HEK293 (cell line): ENCODE results near the gene C13orf42.

Source experiments
- CTCF ChIA-PET: fragments of 350-600 bp; formaldehyde crosslinking; extraction: SDS; loops from one replicate; lab custom pipeline; 2021; ENCODE audit warnings: antibody characterized with exemption; lab: Yijun Ruan, JAX
- POLR2A ChIA-PET: fragments of 300-600 bp; formaldehyde crosslinking; extraction: SDS; loops from one replicate; lab custom pipeline; 2020; ENCODE audit warnings: antibody characterized with exemption, inconsistent platforms; lab: Yijun Ruan, JAX
- H3K27ac ChIP-seq: fragments of 200-500 bp; sonication (Bioruptor generic); 2 replicates; pipeline ENCODE4 v1.5.1; 2014; ENCODE audit warnings: low read depth, low read length, control low read depth, inconsistent platforms; ENCODE audit errors: extremely low read depth
- H3K36me3 ChIP-seq, 2 experiments: fragments of 200-500 bp in 1 of 2; sonication (Bioruptor generic) in 1 of 2; 1 replicate in 1 of 2; 2 replicates in 1 of 2; pipeline ENCODE4 v1.5.1; 2014 to 2017; ENCODE audit warnings: inconsistent platforms in 2 of 2, low read length in 2 of 2; ENCODE audit not compliant: control insufficient read depth in 2 of 2, insufficient read depth in 1 of 2
- H3K4me1 ChIP-seq: fragments of 200-500 bp; sonication (Bioruptor generic); 2 replicates; pipeline ENCODE4 v1.5.1; 2014; ENCODE audit warnings: mild to moderate bottlenecking, low read length, inconsistent platforms; ENCODE audit not compliant: control insufficient read depth, insufficient read depth
- H3K4me3 ChIP-seq: 2 replicates; pipeline ENCODE4 v1.5.1; 2011; ENCODE audit warnings: low read depth, mild to moderate bottlenecking, control low read depth, low read length, moderate library complexity
- H3K9me3 ChIP-seq: fragments of 200-500 bp; sonication (Bioruptor generic); 2 replicates; pipeline ENCODE4 v1.5.1; 2014; ENCODE audit warnings: low read depth, low read length, inconsistent platforms; ENCODE audit not compliant: control insufficient read depth, insufficient read depth
- BCL11A ChIP-seq: fragments of 450-650 bp; formaldehyde crosslinking; IDR thresholded peaks from 2 replicates; pipeline ENCODE4 v1.5.1; 2016; ENCODE audit warnings: low read depth, missing biosample characterization, missing genetic modification characterization
- KLF16 ChIP-seq: fragments of 450-650 bp; formaldehyde crosslinking; IDR thresholded peaks from 2 replicates; pipeline ENCODE4 v1.5.1; 2017; ENCODE audit warnings: missing biosample characterization, missing genetic modification characterization
- OSR2 ChIP-seq: fragments of 450-650 bp; formaldehyde crosslinking; IDR thresholded peaks from 2 replicates; pipeline ENCODE4 v1.5.1; 2016; ENCODE audit warnings: missing biosample characterization, missing genetic modification characterization
- PRDM1 ChIP-seq: fragments of 450-650 bp; formaldehyde crosslinking; IDR thresholded peaks from 2 replicates; pipeline ENCODE4; 2016; ENCODE audit warnings: missing biosample characterization, missing genetic modification characterization
- TRIM28 ChIP-seq: IDR thresholded peaks from 2 replicates; pipeline ENCODE4 v1.6.1; 2011; ENCODE audit warnings: low read length, control low read depth, borderline replicate concordance
- ZBTB21 ChIP-seq: fragments of 450-650 bp; formaldehyde crosslinking; IDR thresholded peaks from 2 replicates; pipeline ENCODE4 v1.5.1; 2017; ENCODE audit warnings: missing biosample characterization, missing genetic modification characterization
- ZBTB48 ChIP-seq: fragments of 450-650 bp; formaldehyde crosslinking; IDR thresholded peaks from 2 replicates; pipeline ENCODE4 v1.5.1; 2016; ENCODE audit warnings: missing biosample characterization, missing genetic modification characterization
- ZFP41 ChIP-seq: fragments of 450-650 bp; formaldehyde crosslinking; IDR thresholded peaks from 2 replicates; pipeline ENCODE4 v1.5.1; 2016; ENCODE audit warnings: missing biosample characterization, missing genetic modification characterization, borderline replicate concordance
- ZNF138 ChIP-seq: fragments of 450-650 bp; formaldehyde crosslinking; IDR thresholded peaks from 2 replicates; pipeline ENCODE4 v1.5.1; 2016; ENCODE audit warnings: missing biosample characterization, missing genetic modification characterization, borderline replicate concordance
- ZNF157 ChIP-seq: fragments of 450-650 bp; formaldehyde crosslinking; IDR thresholded peaks from 2 replicates; pipeline ENCODE4 v1.5.1; 2016; ENCODE audit warnings: missing biosample characterization, missing genetic modification characterization
- ZNF174 ChIP-seq: fragments of 450-650 bp; formaldehyde crosslinking; IDR thresholded peaks from 2 replicates; pipeline ENCODE4 v1.5.0; 2017; ENCODE audit warnings: missing biosample characterization, mild to moderate bottlenecking, missing genetic modification characterization
- ZNF184 ChIP-seq: fragments of 450-650 bp; IDR thresholded peaks from 2 replicates; pipeline ENCODE4 v1.5.1; 2018; ENCODE audit warnings: missing biosample characterization, mild to moderate bottlenecking, missing genetic modification characterization
- ZNF404 ChIP-seq: fragments of 450-650 bp; formaldehyde crosslinking; IDR thresholded peaks from 2 replicates; pipeline ENCODE4 v1.5.1; 2017; ENCODE audit warnings: missing biosample characterization, missing genetic modification characterization
- ZNF610 ChIP-seq: fragments of 450-650 bp; formaldehyde crosslinking; IDR thresholded peaks from 2 replicates; pipeline ENCODE4 v1.5.1; 2016; ENCODE audit warnings: missing biosample characterization, missing genetic modification characterization, borderline replicate concordance
- ZNF654 ChIP-seq: fragments of 450-650 bp; formaldehyde crosslinking; IDR thresholded peaks from 2 replicates; pipeline ENCODE4 v1.5.1; 2016; ENCODE audit warnings: low read depth, missing biosample characterization, missing genetic modification characterization
- ZNF768 ChIP-seq: fragments of 450-650 bp; formaldehyde crosslinking; IDR thresholded peaks from 2 replicates; pipeline ENCODE4 v1.5.1; 2018; ENCODE audit warnings: missing biosample characterization, mild to moderate bottlenecking, missing genetic modification characterization
- ZNF777 ChIP-seq: fragments of 450-650 bp; formaldehyde crosslinking; IDR thresholded peaks from 2 replicates; pipeline ENCODE4 v1.5.1; 2017; ENCODE audit warnings: missing biosample characterization, missing genetic modification characterization, borderline replicate concordance
- ZNF792 ChIP-seq: fragments of 450-650 bp; formaldehyde crosslinking; IDR thresholded peaks from 2 replicates; pipeline ENCODE4 v1.5.1; 2016; ENCODE audit warnings: missing biosample characterization, missing genetic modification characterization
- TF ChIP-seq, protein P1 (sequence below): fragments of 450-650 bp; formaldehyde crosslinking; IDR thresholded peaks from 2 replicates; pipeline ENCODE4 v1.5.1; 2016; ENCODE audit warnings: missing biosample characterization, missing genetic modification characterization
- TF ChIP-seq, protein P2 (sequence below): fragments of 450-650 bp; formaldehyde crosslinking; conservative IDR thresholded peaks from 2 replicates; pipeline ENCODE4 v1.5.1; 2016; ENCODE audit warnings: low read depth, missing biosample characterization, missing genetic modification characterization
- TF ChIP-seq, protein P3 (sequence below): fragments of 450-650 bp; formaldehyde crosslinking; IDR thresholded peaks from 2 replicates; pipeline ENCODE4 v1.5.1; 2016; ENCODE audit warnings: missing biosample characterization, missing genetic modification characterization, borderline replicate concordance

The C13orf42 gene

GRCh38 chr13:51158365-51158764 is 47.3 kb upstream of the C13orf42 start (continued):
- TF ChIP-seq, protein P1, sequence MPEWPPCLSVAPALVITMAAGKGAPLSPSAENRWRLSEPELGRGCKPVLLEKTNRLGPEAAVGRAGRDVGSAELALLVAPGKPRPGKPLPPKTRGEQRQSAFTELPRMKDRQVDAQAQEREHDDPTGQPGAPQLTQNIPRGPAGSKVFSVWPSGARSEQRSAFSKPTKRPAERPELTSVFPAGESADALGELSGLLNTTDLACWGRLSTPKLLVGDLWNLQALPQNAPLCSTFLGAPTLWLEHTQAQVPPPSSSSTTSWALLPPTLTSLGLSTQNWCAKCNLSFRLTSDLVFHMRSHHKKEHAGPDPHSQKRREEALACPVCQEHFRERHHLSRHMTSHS (tag by site-specific recombination) = no peak
- TF ChIP-seq ZNF610 (tag by site-specific recombination) = no peak
- no peak for TF ChIP-seq ZFP41
- no peak for TF ChIP-seq ZNF404 (tag by site-specific recombination)
- no peak for TF ChIP-seq ZBTB48
- TF ChIP-seq, protein P2, sequence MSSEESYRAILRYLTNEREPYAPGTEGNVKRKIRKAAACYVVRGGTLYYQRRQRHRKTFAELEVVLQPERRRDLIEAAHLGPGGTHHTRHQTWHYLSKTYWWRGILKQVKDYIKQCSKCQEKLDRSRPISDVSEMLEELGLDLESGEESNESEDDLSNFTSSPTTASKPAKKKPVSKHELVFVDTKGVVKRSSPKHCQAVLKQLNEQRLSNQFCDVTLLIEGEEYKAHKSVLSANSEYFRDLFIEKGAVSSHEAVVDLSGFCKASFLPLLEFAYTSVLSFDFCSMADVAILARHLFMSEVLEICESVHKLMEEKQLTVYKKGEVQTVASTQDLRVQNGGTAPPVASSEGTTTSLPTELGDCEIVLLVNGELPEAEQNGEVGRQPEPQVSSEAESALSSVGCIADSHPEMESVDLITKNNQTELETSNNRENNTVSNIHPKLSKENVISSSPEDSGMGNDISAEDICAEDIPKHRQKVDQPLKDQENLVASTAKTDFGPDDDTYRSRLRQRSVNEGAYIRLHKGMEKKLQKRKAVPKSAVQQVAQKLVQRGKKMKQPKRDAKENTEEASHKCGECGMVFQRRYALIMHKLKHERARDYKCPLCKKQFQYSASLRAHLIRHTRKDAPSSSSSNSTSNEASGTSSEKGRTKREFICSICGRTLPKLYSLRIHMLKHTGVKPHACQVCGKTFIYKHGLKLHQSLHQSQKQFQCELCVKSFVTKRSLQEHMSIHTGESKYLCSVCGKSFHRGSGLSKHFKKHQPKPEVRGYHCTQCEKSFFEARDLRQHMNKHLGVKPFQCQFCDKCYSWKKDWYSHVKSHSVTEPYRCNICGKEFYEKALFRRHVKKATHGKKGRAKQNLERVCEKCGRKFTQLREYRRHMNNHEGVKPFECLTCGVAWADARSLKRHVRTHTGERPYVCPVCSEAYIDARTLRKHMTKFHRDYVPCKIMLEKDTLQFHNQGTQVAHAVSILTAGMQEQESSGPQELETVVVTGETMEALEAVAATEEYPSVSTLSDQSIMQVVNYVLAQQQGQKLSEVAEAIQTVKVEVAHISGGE (tag by site-specific recombination) = no peak
- TF ChIP-seq ZNF777 (tag by site-specific recombination) = no peak
- no peak for TF ChIP-seq ZNF654
- TF ChIP-seq OSR2 (tag by site-specific recombination) = no peak
- TF ChIP-seq, protein P3, sequence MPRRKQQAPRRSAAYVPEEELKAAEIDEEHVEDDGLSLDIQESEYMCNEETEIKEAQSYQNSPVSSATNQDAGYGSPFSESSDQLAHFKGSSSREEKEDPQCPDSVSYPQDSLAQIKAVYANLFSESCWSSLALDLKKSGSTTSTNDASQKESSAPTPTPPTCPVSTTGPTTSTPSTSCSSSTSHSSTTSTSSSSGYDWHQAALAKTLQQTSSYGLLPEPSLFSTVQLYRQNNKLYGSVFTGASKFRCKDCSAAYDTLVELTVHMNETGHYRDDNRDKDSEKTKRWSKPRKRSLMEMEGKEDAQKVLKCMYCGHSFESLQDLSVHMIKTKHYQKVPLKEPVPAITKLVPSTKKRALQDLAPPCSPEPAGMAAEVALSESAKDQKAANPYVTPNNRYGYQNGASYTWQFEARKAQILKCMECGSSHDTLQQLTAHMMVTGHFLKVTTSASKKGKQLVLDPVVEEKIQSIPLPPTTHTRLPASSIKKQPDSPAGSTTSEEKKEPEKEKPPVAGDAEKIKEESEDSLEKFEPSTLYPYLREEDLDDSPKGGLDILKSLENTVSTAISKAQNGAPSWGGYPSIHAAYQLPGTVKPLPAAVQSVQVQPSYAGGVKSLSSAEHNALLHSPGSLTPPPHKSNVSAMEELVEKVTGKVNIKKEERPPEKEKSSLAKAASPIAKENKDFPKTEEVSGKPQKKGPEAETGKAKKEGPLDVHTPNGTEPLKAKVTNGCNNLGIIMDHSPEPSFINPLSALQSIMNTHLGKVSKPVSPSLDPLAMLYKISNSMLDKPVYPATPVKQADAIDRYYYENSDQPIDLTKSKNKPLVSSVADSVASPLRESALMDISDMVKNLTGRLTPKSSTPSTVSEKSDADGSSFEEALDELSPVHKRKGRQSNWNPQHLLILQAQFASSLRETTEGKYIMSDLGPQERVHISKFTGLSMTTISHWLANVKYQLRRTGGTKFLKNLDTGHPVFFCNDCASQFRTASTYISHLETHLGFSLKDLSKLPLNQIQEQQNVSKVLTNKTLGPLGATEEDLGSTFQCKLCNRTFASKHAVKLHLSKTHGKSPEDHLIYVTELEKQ (tag by site-specific recombination) = no peak

DNA sequence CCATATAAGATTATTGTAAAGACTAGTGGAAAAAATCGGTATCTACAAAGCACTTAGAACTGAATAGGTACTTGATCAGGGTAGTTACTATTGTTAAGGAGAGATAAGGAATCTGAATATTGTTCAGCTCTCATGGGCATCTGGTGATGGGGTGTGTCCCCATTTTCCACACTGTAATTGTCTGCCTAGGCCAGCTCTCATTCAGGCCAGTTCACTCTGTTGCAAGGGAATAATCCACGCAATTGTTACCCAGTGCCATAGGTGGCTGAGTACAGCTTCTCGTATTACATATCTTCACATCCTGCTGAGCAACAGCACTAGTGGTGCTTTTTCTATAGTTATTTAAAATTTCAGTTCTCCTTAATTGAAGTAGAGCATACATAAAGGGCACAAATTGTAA is 45.6 kb upstream of the C13orf42 start:
- TF ChIP-seq ZNF792 (tag by site-specific recombination) (no peak), ZNF138 (tag by site-specific recombination) (no peak), KLF16 (no peak), PRDM1 (no peak)
- Histone ChIP-seq H3K36me3 (no peaks in the 10 kb centered on the region), H3K9me3 (no peaks in the 10 kb centered on the region), H3K27ac (no peak overlapping the region), H3K4me3 (no peak overlapping the region), H3K4me1 (no peaks in the 10 kb centered on the region)
- CTCF ChIA-PET = interaction anchor here (0.6 to 0.7 kb wide), 2 partner anchors 130 to 1266 kb away, joined by 3 to 5 read pairs; no protein-coding TSS in a partner anchor
- POLR2A ChIA-PET = no interaction called here

DNA sequence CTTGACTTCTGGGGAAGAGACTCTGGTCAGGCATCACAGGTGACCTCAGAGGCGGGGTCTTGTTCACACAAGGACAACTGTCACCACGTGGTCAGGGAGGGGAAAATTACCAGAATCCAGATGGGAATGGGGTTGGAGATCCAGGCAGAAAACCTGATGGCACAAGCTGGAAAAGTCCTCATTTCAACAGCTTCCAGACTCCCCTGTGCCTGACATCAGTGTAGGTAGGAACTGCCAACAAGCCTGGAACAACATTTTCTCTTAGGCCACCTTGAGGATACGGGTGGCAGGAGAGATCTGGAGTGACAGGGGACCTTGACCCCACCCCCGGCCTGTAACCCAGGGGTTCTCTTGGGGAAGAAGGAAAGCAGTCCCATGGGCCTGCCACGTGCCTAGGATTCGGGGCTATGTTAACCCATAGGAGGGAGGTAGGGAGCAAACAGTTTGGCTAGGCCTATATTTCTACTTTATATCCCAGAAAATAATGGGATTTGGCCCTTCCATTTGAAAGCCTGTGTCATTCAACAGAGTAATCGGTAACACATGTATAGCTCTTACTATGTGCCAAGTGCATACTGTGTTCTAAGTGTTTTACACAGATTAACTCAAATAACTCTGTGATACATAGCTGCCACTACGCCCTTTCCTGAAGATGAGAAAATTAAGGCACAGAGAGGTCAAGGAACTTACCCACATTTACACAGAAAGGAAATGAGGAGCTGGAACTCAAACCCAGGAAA is 44.9 kb upstream of the C13orf42 start:
- no peaks in the 10 kb centered on the region for H3K36me3 ChIP-seq
- H3K4me3 ChIP-seq = no peak overlapping the region
- POLR2A ChIA-PET = no interaction called here
- H3K27ac ChIP-seq = no peak overlapping the region
- H3K4me1 ChIP-seq = no peaks in the 10 kb centered on the region
- CTCF ChIA-PET = interaction anchor here (0.5 to 0.6 kb wide), 2 partner anchors 24 to 362 kb away, joined by 3 to 4 read pairs; no protein-coding TSS in a partner anchor
- H3K9me3 ChIP-seq = no peaks in the 10 kb centered on the region
- TF ChIP-seq, protein P1 (tag by site-specific recombination) = no peak
- no peak for TF ChIP-seq ZNF184 (tag by site-specific recombination)
- TF ChIP-seq TRIM28 = no peak
- TF ChIP-seq ZNF157 = no peak
- no peak for TF ChIP-seq ZNF174
- TF ChIP-seq ZNF768 (tag by site-specific recombination) = no peak
- TF ChIP-seq, protein P3 (tag by site-specific recombination) = no peak
- TF ChIP-seq ZBTB21 (tag by site-specific recombination) = no peak
- TF ChIP-seq BCL11A = no peak
